Measurements from ENCODE around the gene TIPARP. TPM values are rescaled to one million over a fixed set of nuclear protein-coding genes. Genes with fewer than 3 reads are reported as not detected.

The TIPARP gene
- total and polyA plus RNA-seq, 2 of the 8 experiments (the other 6 are each of a cell fraction or from before 2014, with no cell fraction given), result 1.6 to 5.8 TPM

GRCh38 chr3:156749244-156749643 is 74.9 kb downstream of the TIPARP start (continued):
- TF ChIP-seq, protein P1, sequence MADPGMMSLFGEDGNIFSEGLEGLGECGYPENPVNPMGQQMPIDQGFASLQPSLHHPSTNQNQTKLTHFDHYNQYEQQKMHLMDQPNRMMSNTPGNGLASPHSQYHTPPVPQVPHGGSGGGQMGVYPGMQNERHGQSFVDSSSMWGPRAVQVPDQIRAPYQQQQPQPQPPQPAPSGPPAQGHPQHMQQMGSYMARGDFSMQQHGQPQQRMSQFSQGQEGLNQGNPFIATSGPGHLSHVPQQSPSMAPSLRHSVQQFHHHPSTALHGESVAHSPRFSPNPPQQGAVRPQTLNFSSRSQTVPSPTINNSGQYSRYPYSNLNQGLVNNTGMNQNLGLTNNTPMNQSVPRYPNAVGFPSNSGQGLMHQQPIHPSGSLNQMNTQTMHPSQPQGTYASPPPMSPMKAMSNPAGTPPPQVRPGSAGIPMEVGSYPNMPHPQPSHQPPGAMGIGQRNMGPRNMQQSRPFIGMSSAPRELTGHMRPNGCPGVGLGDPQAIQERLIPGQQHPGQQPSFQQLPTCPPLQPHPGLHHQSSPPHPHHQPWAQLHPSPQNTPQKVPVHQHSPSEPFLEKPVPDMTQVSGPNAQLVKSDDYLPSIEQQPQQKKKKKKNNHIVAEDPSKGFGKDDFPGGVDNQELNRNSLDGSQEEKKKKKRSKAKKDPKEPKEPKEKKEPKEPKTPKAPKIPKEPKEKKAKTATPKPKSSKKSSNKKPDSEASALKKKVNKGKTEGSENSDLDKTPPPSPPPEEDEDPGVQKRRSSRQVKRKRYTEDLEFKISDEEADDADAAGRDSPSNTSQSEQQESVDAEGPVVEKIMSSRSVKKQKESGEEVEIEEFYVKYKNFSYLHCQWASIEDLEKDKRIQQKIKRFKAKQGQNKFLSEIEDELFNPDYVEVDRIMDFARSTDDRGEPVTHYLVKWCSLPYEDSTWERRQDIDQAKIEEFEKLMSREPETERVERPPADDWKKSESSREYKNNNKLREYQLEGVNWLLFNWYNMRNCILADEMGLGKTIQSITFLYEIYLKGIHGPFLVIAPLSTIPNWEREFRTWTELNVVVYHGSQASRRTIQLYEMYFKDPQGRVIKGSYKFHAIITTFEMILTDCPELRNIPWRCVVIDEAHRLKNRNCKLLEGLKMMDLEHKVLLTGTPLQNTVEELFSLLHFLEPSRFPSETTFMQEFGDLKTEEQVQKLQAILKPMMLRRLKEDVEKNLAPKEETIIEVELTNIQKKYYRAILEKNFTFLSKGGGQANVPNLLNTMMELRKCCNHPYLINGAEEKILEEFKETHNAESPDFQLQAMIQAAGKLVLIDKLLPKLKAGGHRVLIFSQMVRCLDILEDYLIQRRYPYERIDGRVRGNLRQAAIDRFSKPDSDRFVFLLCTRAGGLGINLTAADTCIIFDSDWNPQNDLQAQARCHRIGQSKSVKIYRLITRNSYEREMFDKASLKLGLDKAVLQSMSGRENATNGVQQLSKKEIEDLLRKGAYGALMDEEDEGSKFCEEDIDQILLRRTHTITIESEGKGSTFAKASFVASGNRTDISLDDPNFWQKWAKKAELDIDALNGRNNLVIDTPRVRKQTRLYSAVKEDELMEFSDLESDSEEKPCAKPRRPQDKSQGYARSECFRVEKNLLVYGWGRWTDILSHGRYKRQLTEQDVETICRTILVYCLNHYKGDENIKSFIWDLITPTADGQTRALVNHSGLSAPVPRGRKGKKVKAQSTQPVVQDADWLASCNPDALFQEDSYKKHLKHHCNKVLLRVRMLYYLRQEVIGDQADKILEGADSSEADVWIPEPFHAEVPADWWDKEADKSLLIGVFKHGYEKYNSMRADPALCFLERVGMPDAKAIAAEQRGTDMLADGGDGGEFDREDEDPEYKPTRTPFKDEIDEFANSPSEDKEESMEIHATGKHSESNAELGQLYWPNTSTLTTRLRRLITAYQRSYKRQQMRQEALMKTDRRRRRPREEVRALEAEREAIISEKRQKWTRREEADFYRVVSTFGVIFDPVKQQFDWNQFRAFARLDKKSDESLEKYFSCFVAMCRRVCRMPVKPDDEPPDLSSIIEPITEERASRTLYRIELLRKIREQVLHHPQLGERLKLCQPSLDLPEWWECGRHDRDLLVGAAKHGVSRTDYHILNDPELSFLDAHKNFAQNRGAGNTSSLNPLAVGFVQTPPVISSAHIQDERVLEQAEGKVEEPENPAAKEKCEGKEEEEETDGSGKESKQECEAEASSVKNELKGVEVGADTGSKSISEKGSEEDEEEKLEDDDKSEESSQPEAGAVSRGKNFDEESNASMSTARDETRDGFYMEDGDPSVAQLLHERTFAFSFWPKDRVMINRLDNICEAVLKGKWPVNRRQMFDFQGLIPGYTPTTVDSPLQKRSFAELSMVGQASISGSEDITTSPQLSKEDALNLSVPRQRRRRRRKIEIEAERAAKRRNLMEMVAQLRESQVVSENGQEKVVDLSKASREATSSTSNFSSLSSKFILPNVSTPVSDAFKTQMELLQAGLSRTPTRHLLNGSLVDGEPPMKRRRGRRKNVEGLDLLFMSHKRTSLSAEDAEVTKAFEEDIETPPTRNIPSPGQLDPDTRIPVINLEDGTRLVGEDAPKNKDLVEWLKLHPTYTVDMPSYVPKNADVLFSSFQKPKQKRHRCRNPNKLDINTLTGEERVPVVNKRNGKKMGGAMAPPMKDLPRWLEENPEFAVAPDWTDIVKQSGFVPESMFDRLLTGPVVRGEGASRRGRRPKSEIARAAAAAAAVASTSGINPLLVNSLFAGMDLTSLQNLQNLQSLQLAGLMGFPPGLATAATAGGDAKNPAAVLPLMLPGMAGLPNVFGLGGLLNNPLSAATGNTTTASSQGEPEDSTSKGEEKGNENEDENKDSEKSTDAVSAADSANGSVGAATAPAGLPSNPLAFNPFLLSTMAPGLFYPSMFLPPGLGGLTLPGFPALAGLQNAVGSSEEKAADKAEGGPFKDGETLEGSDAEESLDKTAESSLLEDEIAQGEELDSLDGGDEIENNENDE (IDR thresholded peaks at IDR 0.05; ENCODE audit: insufficient replicate concordance, low read length), result no peak
- TF ChIP-seq RBBP5 (IDR thresholded peaks at IDR 0.05; ENCODE audit: borderline replicate concordance, low read depth, low read length) (no peak), BCL11A (IDR thresholded peaks at IDR 0.05; ENCODE audit: low read depth in 2 of 2, low read length in 2 of 2) (no peak), CBX5 (IDR thresholded peaks at IDR 0.05; ENCODE audit: low read depth, low read length) (no peak), SAP30 (IDR thresholded peaks at IDR 0.05; ENCODE audit: insufficient read depth, insufficient replicate concordance, low read length) (no peak), ATF3 (IDR thresholded peaks at IDR 0.05; ENCODE audit: insufficient read depth, low read depth, low read length) (no peak)
